PC-3 (cell line): Measurements from ENCODE around the gene HDGF. TPM values are rescaled to one million over a fixed set of nuclear protein-coding genes. Genes with fewer than 3 reads are reported as not detected.

ENCODE experiments used
- ATAC-seq: fragments of 200-7000 bp; cut with Tn5 transposase; 2 replicates; pipeline ENCODE4 v1.9.1; 2020; ENCODE audit warnings: mild to moderate bottlenecking, moderate library complexity
- BruUV-seq: library from RNA; stranded (reverse); fragments of 400-500 nt; replicated peaks from 2 replicates; lab custom pipeline; 2021; lab: Mats Ljungman, UMichigan
- CTCF ChIA-PET: fragments of 300-600 bp; sonication (Branson Sonifier 250); formaldehyde crosslinking; loops from one replicate; lab custom pipeline; 2022; ENCODE audit warnings: antibody characterized with exemption; lab: Charles Lee
- POLR2A ChIA-PET: fragments of 300-600 bp; sonication (Branson Sonifier 250); formaldehyde crosslinking; loops from one replicate; lab custom pipeline; 2022; ENCODE audit warnings: antibody characterized with exemption; ENCODE audit not compliant: unreplicated experiment; lab: Charles Lee
- DNase-seq: peaks from one replicate; pipeline ENCODE4 v3.0.0-alpha.2; 2015
- H2AFZ ChIP-seq: fragments of 300-600 bp; sonication (generic); 2 replicates; pipeline ENCODE4 v1.6.0; 2016; ENCODE audit warnings: antibody characterized with exemption, low read length
- H3F3A ChIP-seq: fragments of 300-600 bp; sonication (generic); one replicate; pipeline ENCODE4 v1.6.0; 2017; ENCODE audit warnings: antibody characterized with exemption, low read length, control low read depth, mild to moderate bottlenecking; ENCODE audit not compliant: unreplicated experiment
- H3K27ac ChIP-seq: fragments of 300-600 bp; sonication (generic); 2 replicates; pipeline ENCODE4 v1.5.1; 2016; ENCODE audit warnings: mild to moderate bottlenecking, low read length
- H3K27me3 ChIP-seq: fragments of 300-600 bp; sonication (generic); 2 replicates; pipeline ENCODE4 v1.6.1; 2016; ENCODE audit warnings: low read length, mixed read lengths
- H3K36me3 ChIP-seq: fragments of 300-600 bp; sonication (generic); 2 replicates; pipeline ENCODE4 v1.6.1; 2016; ENCODE audit warnings: low read depth, mixed run types, low read length, mixed read lengths
- H3K4me1 ChIP-seq: fragments of 300-600 bp; sonication (generic); 2 replicates; pipeline ENCODE4 v1.5.1; 2016; ENCODE audit warnings: low read length; ENCODE audit not compliant: insufficient read depth
- H3K4me2 ChIP-seq: fragments of 300-600 bp; sonication (generic); 2 replicates; pipeline ENCODE4 v1.6.0; 2016; ENCODE audit warnings: low read length
- H3K4me3 ChIP-seq: fragments of 300-600 bp; sonication (generic); 2 replicates; pipeline ENCODE4 v1.5.1; 2016; ENCODE audit warnings: mild to moderate bottlenecking, low read length, mixed read lengths
- H3K79me2 ChIP-seq: fragments of 300-600 bp; sonication (generic); 2 replicates; pipeline ENCODE4 v1.6.1; 2017; ENCODE audit warnings: low read length, mixed read lengths
- H3K9ac ChIP-seq: fragments of 300-600 bp; sonication (generic); 2 replicates; pipeline ENCODE4 v1.6.0; 2016; ENCODE audit warnings: mild to moderate bottlenecking, low read length
- H3K9me2 ChIP-seq: fragments of 300-600 bp; sonication (generic); replicated peaks from 2 replicates; pipeline ENCODE4 v1.6.1; 2016; ENCODE audit warnings: mixed run types, low read length, mixed read lengths
- H3K9me3 ChIP-seq: fragments of 300-600 bp; sonication (generic); 2 replicates; pipeline ENCODE4 v1.6.1; 2016; ENCODE audit warnings: low read length, mixed read lengths
- H4K20me1 ChIP-seq: fragments of 300-600 bp; sonication (generic); 2 replicates; pipeline ENCODE4 v1.6.1; 2016; ENCODE audit warnings: low read length, mixed read lengths
- EZH2 ChIP-seq: fragments of 300-600 bp; sonication (generic); IDR thresholded peaks from one replicate; pipeline ENCODE4 v1.6.1; 2017; ENCODE audit warnings: antibody characterized with exemption, mild to moderate bottlenecking, low read length; ENCODE audit not compliant: unreplicated experiment
- EZH2phosphoT487 ChIP-seq: fragments of 300-600 bp; sonication (generic); IDR thresholded peaks from 2 replicates; pipeline ENCODE4 v1.6.1; 2018; ENCODE audit warnings: mild to moderate bottlenecking, antibody characterized with exemption, low read length, borderline replicate concordance
- intact Hi-C: fragments of 100-400 bp; cut with micrococcal nuclease; formaldehyde crosslinking; loops from 2 replicates; pipeline ENCODE4 v1.9.0; 2023
- total RNA-seq: library from RNA; depleted of rRNA; stranded (reverse); fragments of >200 nt; gene quantifications from 2 replicates; pipeline ENCODE4 v1.2.3, GENCODE V29; 2014
- TF ChIP-seq, protein P1 (sequence below): fragments of 300-600 bp; sonication (generic); conservative IDR thresholded peaks from 2 replicates; pipeline ENCODE4 v1.5.1; 2017; ENCODE audit warnings: antibody characterized with exemption, low read depth, mild to moderate bottlenecking, low read length

HDGF gene
- total RNA-seq, 1 experiment from 2014 or later = 586 TPM

GRCh38 chr1:156746728-156747631, 4.5 kb downstream of the HDGF start:
- DNase-seq (peak; percentile 93), ATAC-seq (peak; percentile 42)
- Histone ChIP-seq H3K9ac (peak overlapping the region; percentile 99), H2AFZ (peak overlapping the region; percentile 56; the same call in 1 of the 2 replicates), H3F3A (peaks cover 19% of the 10 kb centered on the region), H3K27ac (peak overlapping the region; percentile 99), H3K9me2 (no peaks in the 10 kb centered on the region), H3K36me3 (peaks cover 40% of the 10 kb centered on the region; the same call in 1 of the 2 replicates), H3K4me2 (peak overlapping the region; percentile 100), H3K79me2 (peaks cover 75% of the 10 kb centered on the region), H3K4me3 (peak overlapping the region; percentile 86), H4K20me1 (0 out of 2 replicates have a peak, but pooled peaks cover 5% of the 10 kb centered on the region), H3K4me1 (peaks cover 48% of the 10 kb centered on the region), H3K27me3 (no peaks in the 10 kb centered on the region), H3K9me3 (no peaks in the 10 kb centered on the region)
- intact Hi-C loops = no loop called here
- BruUV-seq = no TSS peak
- POLR2A ChIA-PET = interaction anchor here (0.6 to 0.9 kb wide), 2 partner anchors 21 to 221 kb away, joined by 3 to 5 read pairs; partner anchors contain the start of gene PRCC
- CTCF ChIA-PET = interaction anchor here (0.5 to 1.5 kb wide), 4 partner anchors 21 to 123 kb away, joined by 3 to 9 read pairs (median 5); no protein-coding TSS in a partner anchor
- TF ChIP-seq, protein P1, sequence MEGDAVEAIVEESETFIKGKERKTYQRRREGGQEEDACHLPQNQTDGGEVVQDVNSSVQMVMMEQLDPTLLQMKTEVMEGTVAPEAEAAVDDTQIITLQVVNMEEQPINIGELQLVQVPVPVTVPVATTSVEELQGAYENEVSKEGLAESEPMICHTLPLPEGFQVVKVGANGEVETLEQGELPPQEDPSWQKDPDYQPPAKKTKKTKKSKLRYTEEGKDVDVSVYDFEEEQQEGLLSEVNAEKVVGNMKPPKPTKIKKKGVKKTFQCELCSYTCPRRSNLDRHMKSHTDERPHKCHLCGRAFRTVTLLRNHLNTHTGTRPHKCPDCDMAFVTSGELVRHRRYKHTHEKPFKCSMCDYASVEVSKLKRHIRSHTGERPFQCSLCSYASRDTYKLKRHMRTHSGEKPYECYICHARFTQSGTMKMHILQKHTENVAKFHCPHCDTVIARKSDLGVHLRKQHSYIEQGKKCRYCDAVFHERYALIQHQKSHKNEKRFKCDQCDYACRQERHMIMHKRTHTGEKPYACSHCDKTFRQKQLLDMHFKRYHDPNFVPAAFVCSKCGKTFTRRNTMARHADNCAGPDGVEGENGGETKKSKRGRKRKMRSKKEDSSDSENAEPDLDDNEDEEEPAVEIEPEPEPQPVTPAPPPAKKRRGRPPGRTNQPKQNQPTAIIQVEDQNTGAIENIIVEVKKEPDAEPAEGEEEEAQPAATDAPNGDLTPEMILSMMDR = peak; percentile 56
- no peak for TF ChIP-seq EZH2phosphoT487

DNA sequence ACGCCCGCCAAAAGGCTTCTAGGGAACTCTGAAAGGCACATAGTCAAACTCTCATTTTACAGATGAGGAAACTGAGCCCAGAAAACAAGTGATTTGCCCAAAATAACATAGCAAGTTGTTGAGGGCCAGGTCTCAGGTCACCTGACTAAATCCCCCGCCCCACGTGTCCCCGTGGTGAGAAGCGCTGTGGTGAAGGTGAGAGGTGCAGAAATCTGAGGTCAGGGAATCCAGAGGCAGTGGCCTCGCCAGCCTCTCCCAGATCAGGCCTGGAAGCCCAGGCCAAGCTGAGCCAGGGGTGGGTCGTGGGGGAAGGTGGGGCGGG, 5.1 kb downstream of the HDGF start:
- TF ChIP-seq EZH2phosphoT487 (no peak), EZH2 (no peak)
- no peak for ATAC-seq
- peaks cover 72% of the 10 kb centered on the region for H3K79me2 ChIP-seq
- H3K9ac ChIP-seq = peak overlapping the region; percentile 99
- H2AFZ ChIP-seq = no peak overlapping the region
- peak overlapping the region; percentile 99 for H3K27ac ChIP-seq
- intact Hi-C loops = no loop called here
- CTCF ChIA-PET = interaction anchor here (0.5 kb wide), 1 partner anchor 122 kb away, joined by 3 read pairs; no protein-coding TSS in a partner anchor
- DNase-seq = no peak
- H3K27me3 ChIP-seq = no peaks in the 10 kb centered on the region
- H4K20me1 ChIP-seq = 0 out of 2 replicates have a peak, but pooled peaks cover 5% of the 10 kb centered on the region
- POLR2A ChIA-PET = no interaction called here
- H3F3A ChIP-seq = peaks cover 23% of the 10 kb centered on the region
- no peaks in the 10 kb centered on the region for H3K9me2 ChIP-seq
- peak overlapping the region; percentile 100 for H3K4me2 ChIP-seq
- no peaks in the 10 kb centered on the region for H3K9me3 ChIP-seq
- BruUV-seq = no TSS peak
- H3K4me3 ChIP-seq = peak overlapping the region; percentile 69
- peaks cover 55% of the 10 kb centered on the region for H3K4me1 ChIP-seq
- H3K36me3 ChIP-seq = peaks cover 45% of the 10 kb centered on the region

DNA sequence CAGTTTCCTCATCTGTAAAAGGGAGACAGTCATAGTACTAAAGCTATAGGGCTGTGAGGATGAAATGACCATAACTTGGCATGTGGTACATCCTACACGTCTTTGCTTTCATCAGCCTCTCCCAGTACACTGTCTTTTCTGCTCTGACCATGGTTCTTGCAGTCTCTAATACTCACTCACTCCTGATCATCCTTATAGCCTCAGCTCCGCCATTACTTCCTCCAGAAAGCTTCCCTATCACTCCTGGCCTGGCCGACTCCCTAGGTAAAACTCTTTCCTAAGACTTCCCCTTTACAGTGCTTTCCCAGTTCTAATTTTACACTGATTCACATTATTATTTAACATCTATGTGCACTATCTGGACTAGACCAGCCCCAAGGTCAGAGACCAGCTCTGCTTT, 5.6 kb downstream of the HDGF start:
- Histone ChIP-seq H3F3A (peaks cover 23% of the 10 kb centered on the region), H3K27ac (peak overlapping the region; percentile 99), H3K4me2 (peak overlapping the region; percentile 100), H3K9me3 (no peaks in the 10 kb centered on the region), H3K9me2 (no peaks in the 10 kb centered on the region), H3K4me3 (peak overlapping the region; percentile 69; the same call in 1 of the 2 replicates), H3K9ac (peak overlapping the region; percentile 99), H3K36me3 (peaks cover 45% of the 10 kb centered on the region), H3K27me3 (no peaks in the 10 kb centered on the region), H4K20me1 (0 out of 2 replicates have a peak, but pooled peaks cover 5% of the 10 kb centered on the region), H2AFZ (no peak overlapping the region), H3K79me2 (peaks cover 68% of the 10 kb centered on the region), H3K4me1 (peaks cover 56% of the 10 kb centered on the region)
- intact Hi-C loops = no loop called here
- TF ChIP-seq, protein P1 = no peak
- no peak for TF ChIP-seq EZH2phosphoT487
- TF ChIP-seq EZH2 = no peak
- no peak for DNase-seq
- no TSS peak for BruUV-seq
- CTCF ChIA-PET = no interaction called here
- ATAC-seq = no peak
- POLR2A ChIA-PET = no interaction called here
